Mucosa of rectum (tissue), 2 donors: ENCODE results near the gene LDLRAP1.

Experiments used
- H3K27ac ChIP-seq, 2 donors: one replicate each; pipeline ENCODE4 v1.7.0; 2013; ENCODE audit warnings: inconsistent platforms in 2 of 2, low read depth in 2 of 2, low read length in 2 of 2
- H3K27me3 ChIP-seq, 2 donors: one replicate each; pipeline ENCODE4 v1.7.0; 2013; ENCODE audit warnings: low read length in 2 of 2; ENCODE audit not compliant: control insufficient read depth in 2 of 2, insufficient read depth in 2 of 2
- H3K36me3 ChIP-seq, 2 donors: one replicate each; pipeline ENCODE4 v1.7.0; 2013; ENCODE audit warnings: low read length in 2 of 2; ENCODE audit not compliant: control insufficient read depth in 2 of 2, insufficient read depth in 2 of 2
- H3K4me1 ChIP-seq, 2 donors: one replicate each; pipeline ENCODE4 v1.7.0; 2013; ENCODE audit warnings: low read length in 2 of 2, mild to moderate bottlenecking in 1 of 2; ENCODE audit not compliant: control insufficient read depth in 2 of 2, insufficient read depth in 2 of 2
- H3K4me3 ChIP-seq, 2 donors: one replicate each; pipeline ENCODE4 v1.7.0; 2013; ENCODE audit warnings: low read length in 2 of 2
- H3K9ac ChIP-seq, 2 donors: one replicate each; pipeline ENCODE4 v1.7.0; 2013; ENCODE audit warnings: low read length in 2 of 2, low read depth in 1 of 2, mild to moderate bottlenecking in 1 of 2
- H3K9me3 ChIP-seq, 2 donors: one replicate each; pipeline ENCODE4 v1.7.0; 2013; ENCODE audit warnings: low read length in 2 of 2; ENCODE audit not compliant: control insufficient read depth in 2 of 2
- donor health status: healthy.
- donor health status: Normal muscosa, but diverticular disease.

Gene LDLRAP1

DNA sequence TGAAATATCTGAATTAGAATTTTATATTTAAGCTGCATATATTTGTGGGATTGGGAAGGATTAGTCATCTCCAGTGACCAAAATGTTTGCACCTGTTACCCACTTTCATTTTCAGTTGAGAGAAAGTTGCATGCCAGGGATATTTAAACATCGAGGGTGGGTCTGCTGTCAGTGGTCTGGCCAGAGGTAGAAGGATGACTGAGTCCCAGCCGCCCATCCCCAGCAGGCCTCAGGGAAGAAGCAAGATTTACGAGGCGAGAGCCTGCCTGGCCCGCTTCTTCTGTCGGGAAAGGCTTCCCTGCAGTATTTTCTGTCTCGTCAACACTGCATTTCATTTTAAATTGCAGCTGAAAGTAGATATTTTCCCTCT is 71.8 kb downstream of the LDLRAP1 start:
- Histone ChIP-seq H3K27ac (no peak overlapping the region), H3K9ac (no peak overlapping the region), H3K4me3 (no peak overlapping the region), H3K4me1 (peaks cover 8 to 16% of the 10 kb centered on the region in 2 donors), H3K27me3 (peaks cover 32 to 41% of the 10 kb centered on the region in 2 donors), H3K9me3 (no peaks in the 10 kb centered on the region), H3K36me3 (no peaks in the 10 kb centered on the region)

DNA sequence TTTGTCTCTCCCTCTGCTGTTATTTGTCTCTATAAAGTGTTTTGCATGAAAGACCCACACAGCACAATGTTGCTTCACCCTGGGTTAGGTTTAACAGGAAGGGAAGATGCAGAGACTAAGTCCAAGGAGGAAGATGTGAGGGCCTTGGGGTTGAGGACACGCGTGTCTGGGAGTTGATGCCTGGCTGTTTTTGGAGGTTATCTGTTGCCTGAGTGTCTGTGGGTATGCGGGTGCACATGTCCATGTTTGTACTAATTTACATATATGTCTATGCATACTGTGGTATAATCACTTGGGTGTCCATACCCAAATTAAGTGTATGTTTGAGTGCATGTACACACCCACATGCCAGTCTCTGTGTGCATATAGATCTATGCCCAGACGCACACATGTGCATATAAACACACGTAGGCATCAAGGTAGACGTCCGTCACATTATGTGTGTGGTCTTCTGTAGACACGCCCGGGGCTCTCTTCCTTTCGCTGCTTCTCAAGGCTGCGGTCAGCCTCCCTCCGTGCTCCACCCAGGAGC is 72.2 kb downstream of the LDLRAP1 start:
- H3K27ac ChIP-seq: peak overlapping the region; percentile 52 to 63
- H3K27me3 ChIP-seq: peaks cover 32 to 37% of the 10 kb centered on the region in 2 donors
- H3K9me3 ChIP-seq: no peaks in the 10 kb centered on the region
- H3K4me3 ChIP-seq: peak overlapping the region; percentile 62 to 63
- no peaks in the 10 kb centered on the region for H3K36me3 ChIP-seq
- peak overlapping the region in 1 of 2 donors; percentile 56 for H3K9ac ChIP-seq
- peaks cover 8 to 16% of the 10 kb centered on the region in 2 donors for H3K4me1 ChIP-seq

- Histone ChIP-seq H3K4me1 (peaks cover 8 to 16% of the 10 kb centered on the region in 2 donors), H3K4me3 (peak within 1 kb of the TSS; percentile 66 to 68), H3K9me3 (no peaks in the 10 kb centered on the region), H3K27ac (peak within 1 kb of the TSS; percentile 52 to 63), H3K36me3 (no peaks in the 10 kb centered on the region), H3K9ac (peak within 1 kb of the TSS; percentile 48 to 63), H3K27me3 (peaks cover 28 to 31% of the 10 kb centered on the region in 2 donors)
Measured at GRCh38 chr1:25616095-25616986, 72.9 kb downstream of the LDLRAP1 start, which contains the start of gene MAN1C1. TSS of gene MAN1C1 (plus strand) at chr1:25616791. CDS start at chr1:25617798, 1,007 bp downstream.

- H3K4me1 ChIP-seq: peaks cover 8 to 16% of the 10 kb centered on the region in 2 donors
- H3K36me3 ChIP-seq: no peaks in the 10 kb centered on the region
- H3K9ac ChIP-seq: peak overlapping the region; percentile 24 to 63
- no peaks in the 10 kb centered on the region for H3K9me3 ChIP-seq
- peaks cover 25 to 28% of the 10 kb centered on the region in 2 donors for H3K27me3 ChIP-seq
- peak overlapping the region; percentile 66 to 68 for H3K4me3 ChIP-seq
- no peak overlapping the region for H3K27ac ChIP-seq
Measured at GRCh38 chr1:25616987-25617624, 73.7 kb downstream of the LDLRAP1 start.

DNA sequence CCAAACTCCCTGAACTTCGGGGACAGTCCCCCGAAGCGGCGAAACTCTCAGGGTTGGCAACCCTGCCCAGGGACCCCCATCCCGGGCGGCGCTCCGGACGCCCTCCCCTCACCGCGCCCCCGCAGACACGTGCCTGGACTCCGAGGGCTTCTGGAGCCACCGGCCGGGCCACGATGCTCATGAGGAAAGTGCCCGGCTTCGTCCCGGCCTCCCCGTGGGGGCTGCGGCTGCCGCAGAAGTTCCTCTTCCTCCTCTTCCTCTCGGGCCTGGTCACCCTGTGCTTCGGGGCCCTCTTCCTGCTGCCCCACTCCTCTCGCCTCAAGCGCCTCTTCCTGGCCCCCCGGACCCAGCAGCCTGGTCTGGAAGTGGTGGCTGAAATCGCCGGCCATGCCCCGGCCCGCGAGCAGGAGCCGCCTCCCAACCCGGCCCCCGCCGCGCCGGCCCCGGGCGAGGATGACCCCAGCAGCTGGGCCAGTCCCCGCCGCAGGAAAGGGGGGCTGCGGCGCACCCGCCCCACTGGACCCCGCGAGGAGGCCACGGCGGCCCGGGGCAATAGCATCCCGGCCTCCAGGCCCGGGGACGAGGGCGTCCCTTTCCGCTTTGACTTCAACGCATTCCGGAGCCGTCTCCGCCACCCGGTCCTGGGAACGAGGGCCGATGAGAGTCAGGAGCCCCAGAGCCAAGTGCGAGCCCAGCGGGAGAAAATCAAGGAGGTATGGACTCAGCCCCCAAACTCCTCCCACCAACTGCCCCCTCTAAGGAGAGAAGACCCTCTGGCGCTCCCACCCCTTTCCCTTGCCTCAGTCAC is 74.4 kb downstream of the LDLRAP1 start:
- Histone ChIP-seq H3K9ac (peak overlapping the region; percentile 48 to 55), H3K4me3 (peak overlapping the region; percentile 62 to 66), H3K36me3 (no peaks in the 10 kb centered on the region), H3K27me3 (peaks cover 21 to 25% of the 10 kb centered on the region in 2 donors), H3K4me1 (peaks cover 8 to 16% of the 10 kb centered on the region in 2 donors), H3K9me3 (no peaks in the 10 kb centered on the region), H3K27ac (peak overlapping the region in 1 of 2 donors; percentile 19)

- no peaks in the 10 kb centered on the region for H3K36me3 ChIP-seq
- peaks cover 8 to 16% of the 10 kb centered on the region in 2 donors for H3K4me1 ChIP-seq
- peak overlapping the region in 1 of 2 donors; percentile 19 for H3K27ac ChIP-seq
- H3K27me3 ChIP-seq: peaks cover 23 to 25% of the 10 kb centered on the region in 2 donors
- H3K9ac ChIP-seq: peak overlapping the region; percentile 1 to 55
- H3K9me3 ChIP-seq: no peaks in the 10 kb centered on the region
- peak overlapping the region; percentile 24 to 66 for H3K4me3 ChIP-seq
Measured at GRCh38 chr1:25618433-25618808, 75.0 kb downstream of the LDLRAP1 start.
